Measurements from ENCODE around the gene XPR1.
"Not testable (repeated sequence)": the region's sequence is repeated elsewhere in the genome, so short reads cannot be mapped to it uniquely, and the experiment has no call there.

XPR1 gene

GRCh38 chr1:180785887-180786286 is 154.1 kb downstream of the XPR1 start:
- DNase-seq (ENCODE audit: low spot score): no peak

- no peak for DNase-seq (ENCODE audit: low spot score)
These were observed 154.8 kb downstream of the XPR1 start for GRCh38 chr1:180786624-180787023.

GRCh38 chr1:180787628-180788307 is 155.9 kb downstream of the XPR1 start:
- no peak for DNase-seq (ENCODE audit: low spot score)

GRCh38 chr1:180789460-180789859 is 157.6 kb downstream of the XPR1 start:
- DNase-seq (ENCODE audit: low spot score): no peak

GRCh38 chr1:180791152-180791551 is 159.3 kb downstream of the XPR1 start:
- DNase-seq (ENCODE audit: low spot score): not testable (repeated sequence)

- no peak for DNase-seq (ENCODE audit: low spot score)
These were observed 160.0 kb downstream of the XPR1 start for GRCh38 chr1:180791806-180792205.

GRCh38 chr1:180793451-180793850 is 161.6 kb downstream of the XPR1 start:
- no peak for DNase-seq (ENCODE audit: low spot score)

- DNase-seq (ENCODE audit: low spot score): no peak
These were observed 165.2 kb downstream of the XPR1 start for GRCh38 chr1:180796897-180797640.

GRCh38 chr1:180800945-180801344 is 169.1 kb downstream of the XPR1 start:
- no peak for DNase-seq (ENCODE audit: low spot score)

- no peak for DNase-seq (ENCODE audit: low spot score)
These were observed 171.0 kb downstream of the XPR1 start for GRCh38 chr1:180802813-180803212.

- no peak for DNase-seq (ENCODE audit: low spot score)
These were observed 173.5 kb downstream of the XPR1 start for GRCh38 chr1:180805316-180805715.

GRCh38 chr1:180811298-180811697 is 179.5 kb downstream of the XPR1 start:
- DNase-seq (ENCODE audit: low spot score): no peak

GRCh38 chr1:180811886-180812285 is 180.1 kb downstream of the XPR1 start:
- no peak for DNase-seq (ENCODE audit: low spot score)

- DNase-seq (ENCODE audit: low spot score): no peak
These were observed 182.4 kb downstream of the XPR1 start for GRCh38 chr1:180814258-180814657.

GRCh38 chr1:180815188-180815587 is 183.4 kb downstream of the XPR1 start:
- no peak for DNase-seq (ENCODE audit: low spot score)

GRCh38 chr1:180816132-180816531 is 184.3 kb downstream of the XPR1 start:
- no peak for DNase-seq (ENCODE audit: low spot score)

- no peak for DNase-seq (ENCODE audit: low spot score)
These were observed 190.1 kb downstream of the XPR1 start for GRCh38 chr1:180821970-180822369.

- DNase-seq (ENCODE audit: low spot score): not testable (repeated sequence)
These were observed 199.7 kb downstream of the XPR1 start for GRCh38 chr1:180831507-180831906.

- DNase-seq (ENCODE audit: low spot score): not testable (repeated sequence)
These were observed 201.4 kb downstream of the XPR1 start for GRCh38 chr1:180833180-180833579.

- DNase-seq (ENCODE audit: low spot score): no peak
These were observed 204.6 kb downstream of the XPR1 start for GRCh38 chr1:180836449-180836848.

GRCh38 chr1:180837020-180837419 is 205.2 kb downstream of the XPR1 start:
- DNase-seq (ENCODE audit: low spot score): no peak

- no peak for DNase-seq (ENCODE audit: low spot score)
These were observed 206.7 kb downstream of the XPR1 start for GRCh38 chr1:180838535-180838934.

- no peak for DNase-seq (ENCODE audit: low spot score)
These were observed 207.7 kb downstream of the XPR1 start for GRCh38 chr1:180839547-180839946.

- DNase-seq (ENCODE audit: low spot score): no peak
These were observed 209.6 kb downstream of the XPR1 start for GRCh38 chr1:180841415-180841814.
